ENCODE results near the gene USP28. TPM values are rescaled to one million over a fixed set of nuclear protein-coding genes. Genes with fewer than 3 reads are reported as not detected.

The USP28 gene
- total RNA-seq, 2 donors from 2014 or later, result 28.9 to 31.5 TPM

DNA sequence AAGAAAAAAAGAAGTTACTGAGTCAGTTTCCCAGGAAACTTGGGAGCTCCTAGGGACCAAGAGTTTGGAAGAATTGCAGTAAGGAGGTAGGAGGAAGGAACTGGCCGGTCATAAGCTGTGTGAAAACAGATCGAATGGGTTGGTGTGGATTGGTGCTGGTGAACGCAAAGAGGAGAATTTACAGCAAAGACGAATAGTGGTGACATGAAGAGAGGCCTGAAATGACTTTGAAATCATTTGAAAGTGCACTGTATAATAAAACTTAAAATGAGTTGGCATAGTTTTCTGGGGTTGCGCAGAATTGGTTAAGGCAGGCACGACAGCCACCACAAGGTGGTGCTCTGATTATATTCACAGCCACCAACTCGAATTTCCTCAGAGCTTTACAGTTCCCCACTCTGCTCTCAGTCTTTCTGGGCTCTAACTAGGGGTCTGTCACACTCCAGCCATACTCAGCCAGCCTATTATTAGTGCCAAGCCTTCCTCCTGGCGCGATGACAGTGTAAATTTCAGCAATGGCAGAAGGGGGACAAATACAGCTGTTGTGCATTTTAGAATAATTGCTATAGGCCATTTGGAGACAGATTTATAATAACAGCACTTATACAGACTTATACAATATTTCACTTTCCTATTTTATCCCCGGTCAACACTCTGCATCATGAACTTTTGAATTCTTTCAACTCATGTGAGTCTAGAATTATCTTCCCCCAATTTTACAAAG is 20.9 kb upstream of the USP28 start:
- WGBS, result 23% methylated on average over 10 of the region's 10 CpGs
- H3K9me3 ChIP-seq, result no peaks in the 10 kb centered on the region
- no peaks in the 10 kb centered on the region for H3K27me3 ChIP-seq (replicated peaks; ENCODE audit: insufficient read depth)
- DNase-seq (ENCODE audit: low spot score), result peak; percentile 46
- H3K4me3 ChIP-seq, result no peak overlapping the region
- intact Hi-C loops (cut with DNase I), result loop anchor here (2.0 kb wide), 1 partner anchor 366 kb away; no protein-coding TSS in a partner anchor
- H3K27ac ChIP-seq, result no peak overlapping the region
- H3K36me3 ChIP-seq, result no peaks in the 10 kb centered on the region
- H3K4me1 ChIP-seq (replicated peaks), result no peaks in the 10 kb centered on the region
- TF ChIP-seq, protein P1, sequence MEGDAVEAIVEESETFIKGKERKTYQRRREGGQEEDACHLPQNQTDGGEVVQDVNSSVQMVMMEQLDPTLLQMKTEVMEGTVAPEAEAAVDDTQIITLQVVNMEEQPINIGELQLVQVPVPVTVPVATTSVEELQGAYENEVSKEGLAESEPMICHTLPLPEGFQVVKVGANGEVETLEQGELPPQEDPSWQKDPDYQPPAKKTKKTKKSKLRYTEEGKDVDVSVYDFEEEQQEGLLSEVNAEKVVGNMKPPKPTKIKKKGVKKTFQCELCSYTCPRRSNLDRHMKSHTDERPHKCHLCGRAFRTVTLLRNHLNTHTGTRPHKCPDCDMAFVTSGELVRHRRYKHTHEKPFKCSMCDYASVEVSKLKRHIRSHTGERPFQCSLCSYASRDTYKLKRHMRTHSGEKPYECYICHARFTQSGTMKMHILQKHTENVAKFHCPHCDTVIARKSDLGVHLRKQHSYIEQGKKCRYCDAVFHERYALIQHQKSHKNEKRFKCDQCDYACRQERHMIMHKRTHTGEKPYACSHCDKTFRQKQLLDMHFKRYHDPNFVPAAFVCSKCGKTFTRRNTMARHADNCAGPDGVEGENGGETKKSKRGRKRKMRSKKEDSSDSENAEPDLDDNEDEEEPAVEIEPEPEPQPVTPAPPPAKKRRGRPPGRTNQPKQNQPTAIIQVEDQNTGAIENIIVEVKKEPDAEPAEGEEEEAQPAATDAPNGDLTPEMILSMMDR (IDR thresholded peaks at IDR 0.05), result peak; percentile 50 to 78 (median 70)
- no peak for TF ChIP-seq POLR2A (IDR thresholded peaks at IDR 0.05)

DNA sequence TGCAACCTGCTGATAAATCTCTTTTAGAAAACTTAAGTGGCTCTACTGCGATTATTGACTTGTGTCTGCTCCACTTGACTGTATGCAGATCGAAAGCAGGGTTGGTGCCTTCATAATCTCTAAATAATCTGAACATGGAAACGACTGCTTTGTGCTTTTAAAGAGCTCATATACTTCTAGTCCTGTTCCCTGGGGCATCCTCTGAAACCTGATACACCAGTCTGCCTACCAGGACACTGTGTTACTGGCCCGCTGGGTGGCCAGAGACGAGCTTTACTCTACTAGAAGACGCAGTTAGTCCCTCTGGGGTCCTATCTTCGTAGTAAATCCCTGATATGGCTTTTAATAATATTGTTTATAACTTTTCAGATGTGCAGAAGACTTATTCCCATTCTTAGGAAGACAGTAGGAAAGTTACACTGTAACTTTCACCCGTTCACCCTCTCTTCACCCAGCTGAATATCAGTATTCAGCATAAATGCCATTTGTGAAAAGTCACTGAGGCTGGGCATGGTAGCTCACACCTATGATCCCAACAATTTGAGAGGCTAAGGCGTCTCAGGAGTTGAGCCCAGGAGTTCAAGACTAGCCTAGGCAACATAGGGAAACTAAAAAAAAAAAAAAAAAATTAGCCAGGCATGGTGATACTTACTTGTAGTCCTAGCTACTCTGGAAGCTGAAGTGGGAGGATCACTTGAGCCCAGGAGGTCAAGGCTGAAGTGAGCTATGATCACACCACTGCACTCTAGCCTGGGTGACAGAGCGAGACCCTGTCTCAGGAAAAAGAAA is 20.2 kb upstream of the USP28 start:
- no peaks in the 10 kb centered on the region for H3K9me3 ChIP-seq
- no peaks in the 10 kb centered on the region for H3K36me3 ChIP-seq
- H3K27me3 ChIP-seq (replicated peaks; ENCODE audit: insufficient read depth), result no peaks in the 10 kb centered on the region
- no peak overlapping the region for H3K27ac ChIP-seq
- H3K4me1 ChIP-seq (replicated peaks), result no peaks in the 10 kb centered on the region
- 49% methylated on average over 10 of the region's 10 CpGs for WGBS
- DNase-seq (ENCODE audit: low spot score), result peak; percentile 42
- intact Hi-C loops (cut with DNase I), result loop anchor here (2.0 kb wide), 1 partner anchor 367 kb away; no protein-coding TSS in a partner anchor
- no peak overlapping the region for H3K4me3 ChIP-seq
- TF ChIP-seq POLR2AphosphoS5 (IDR thresholded peaks at IDR 0.05) (peak; percentile 32), POLR2A (IDR thresholded peaks at IDR 0.05) (no peak)
- TF ChIP-seq, protein P1 (IDR thresholded peaks at IDR 0.05), result peak in 1 of 4 experiments; percentile 11

DNA sequence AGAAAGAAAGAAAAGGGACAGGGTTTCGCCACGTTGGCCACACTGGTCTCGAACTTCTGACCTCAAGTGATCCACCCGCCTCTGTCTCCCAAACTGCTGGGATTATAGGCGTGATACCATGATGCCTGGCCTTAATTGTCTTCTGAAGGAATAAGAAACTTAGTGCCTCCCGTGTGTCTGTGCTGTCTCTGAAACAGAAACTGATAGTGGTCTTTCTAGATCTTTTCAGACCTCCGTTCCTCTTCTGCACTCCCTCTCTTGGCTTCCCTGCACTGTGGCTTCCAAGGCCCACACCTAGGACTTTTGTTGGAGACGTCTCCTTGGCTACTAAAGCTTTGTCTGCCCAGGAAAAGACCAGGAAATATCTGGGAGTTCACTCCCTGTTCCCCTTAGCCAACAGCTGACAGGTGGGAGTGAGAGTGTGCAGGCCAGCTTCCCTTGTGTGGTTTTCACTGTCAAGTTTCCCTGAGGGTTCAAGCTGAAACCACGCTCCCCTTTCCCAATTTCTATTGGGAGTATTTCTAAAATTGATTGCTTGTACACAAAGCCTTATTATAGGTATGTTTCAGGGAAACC is 19.1 kb upstream of the USP28 start:
- intact Hi-C loops (cut with DNase I), result no loop called here
- H3K27me3 ChIP-seq (replicated peaks; ENCODE audit: insufficient read depth), result no peaks in the 10 kb centered on the region
- WGBS, result 77% methylated on average over 9 of the region's 9 CpGs
- no peak for DNase-seq (ENCODE audit: low spot score)
- no peaks in the 10 kb centered on the region for H3K9me3 ChIP-seq
- no peak overlapping the region for H3K4me3 ChIP-seq
- TF ChIP-seq, protein P1 (IDR thresholded peaks at IDR 0.05), result no peak
- TF ChIP-seq POLR2AphosphoS5 (IDR thresholded peaks at IDR 0.05) (no peak), POLR2A (IDR thresholded peaks at IDR 0.05) (no peak)
- H3K27ac ChIP-seq, result no peak overlapping the region
- no peaks in the 10 kb centered on the region for H3K36me3 ChIP-seq
- no peaks in the 10 kb centered on the region for H3K4me1 ChIP-seq (replicated peaks)

DNA sequence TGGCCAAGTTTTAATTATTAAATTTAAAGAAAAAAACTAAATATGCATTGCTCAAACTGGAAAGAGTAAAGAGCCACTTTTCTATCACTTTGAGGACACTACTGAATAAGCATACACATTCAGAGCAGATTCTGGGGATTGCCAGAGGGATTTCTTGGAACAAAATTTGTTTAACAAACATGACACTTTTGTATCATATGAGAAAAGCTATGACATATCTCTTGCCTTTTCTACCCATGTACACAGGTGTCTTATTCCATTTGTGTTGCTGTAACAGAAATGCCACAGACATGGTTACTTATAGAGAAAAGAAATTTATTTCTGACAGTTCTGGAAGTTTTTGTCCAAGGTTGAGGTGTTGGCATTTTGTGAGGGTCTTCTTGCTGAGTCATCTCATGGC is 13.5 kb upstream of the USP28 start:
- TF ChIP-seq POLR2A (IDR thresholded peaks at IDR 0.05) (no peak), POLR2AphosphoS5 (IDR thresholded peaks at IDR 0.05) (no peak)
- TF ChIP-seq, protein P1 (IDR thresholded peaks at IDR 0.05), result no peak
- no peak for DNase-seq (ENCODE audit: low spot score)

More for the DNA sequence above, 13.5 kb upstream of the USP28 start:
- Histone ChIP-seq H3K4me1 (replicated peaks) (no peaks in the 10 kb centered on the region), H3K4me3 (no peak overlapping the region), H3K36me3 (no peaks in the 10 kb centered on the region), H3K27me3 (replicated peaks; ENCODE audit: insufficient read depth) (no peaks in the 10 kb centered on the region), H3K9me3 (no peaks in the 10 kb centered on the region), H3K27ac (no peak overlapping the region)
- intact Hi-C loops (cut with DNase I), result no loop called here
